Upper lobe of right lung (tissue), 1 donor: ENCODE data around the gene GABRR3. TPM values are rescaled to one million over a fixed set of nuclear protein-coding genes. Genes with fewer than 3 reads are reported as not detected.

ENCODE experiments used
- ATAC-seq: fragments of 200-7000 bp; cut with Tn5 transposase; one replicate; pipeline ENCODE4 v1.9.1; 2020; ENCODE audit warnings: mild to moderate bottlenecking, moderate library complexity
- DNase-seq: peaks from one replicate; pipeline ENCODE4 v3.0.0-alpha.2; 2020
- H3K27ac ChIP-seq: fragments of 200-600 bp; one replicate; pipeline ENCODE4 v1.8.0; 2022
- H3K27me3 ChIP-seq: fragments of 200-600 bp; one replicate; pipeline ENCODE4 v1.8.0; 2022; ENCODE audit warnings: mild to moderate bottlenecking
- H3K36me3 ChIP-seq: fragments of 200-600 bp; one replicate; pipeline ENCODE4 v1.8.0; 2022
- H3K4me1 ChIP-seq: fragments of 200-600 bp; one replicate; pipeline ENCODE4 v1.8.0; 2022
- H3K4me3 ChIP-seq: fragments of 200-600 bp; one replicate; pipeline ENCODE4 v1.8.0; 2022; ENCODE audit warnings: mild to moderate bottlenecking
- H3K9me3 ChIP-seq: fragments of 200-600 bp; one replicate; pipeline ENCODE4 v1.8.0; 2022
- intact Hi-C: fragments of 100-400 bp; cut with DNase I; formaldehyde crosslinking; loops from one replicate; pipeline ENCODE4 v1.11.0; 2022
- total RNA-seq: library from RNA; stranded (reverse); fragmentation: NEBNext Ultra II Directional; extraction: Animal tissue kit (Norgen Biotek cat#: 25700); gene quantifications from one replicate; pipeline ENCODE4 v1.2.1, GENCODE V29; 2021
- TF ChIP-seq, protein P1 (sequence below): fragments of 200-600 bp; IDR thresholded peaks from one replicate; pipeline ENCODE4 v1.8.0; 2022; ENCODE audit warnings: antibody characterized with exemption
- donor health status: DM: no; HTN: yes; CAD: no; lungs with severe emphysema.

The GABRR3 gene
- total RNA-seq, 1 donor from 2014 or later = not detected

DNA sequence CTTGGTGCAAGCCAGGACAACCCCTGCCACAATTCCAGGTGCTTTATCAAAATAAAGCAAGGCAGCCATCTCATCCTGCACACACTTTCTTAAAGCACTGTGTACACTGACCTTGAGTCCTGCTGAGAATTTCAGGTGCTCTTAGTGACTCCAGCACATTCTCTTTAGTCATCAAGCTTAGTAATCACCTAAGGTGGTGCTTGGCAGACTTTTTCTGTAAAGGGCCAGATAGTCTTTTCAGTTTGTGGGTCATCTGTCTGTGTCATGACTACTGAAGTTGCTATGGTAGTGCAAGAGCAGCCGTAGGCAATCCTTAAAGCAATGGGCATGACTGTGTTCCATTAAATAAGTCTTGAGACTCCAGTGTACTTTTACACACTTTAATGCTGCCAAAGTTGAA is 99.3 kb downstream of the GABRR3 start:
- DNase-seq (no peak), ATAC-seq (no peak)
- no peaks in the 10 kb centered on the region for H3K27me3 ChIP-seq
- H3K9me3 ChIP-seq = no peaks in the 10 kb centered on the region
- no peaks in the 10 kb centered on the region for H3K4me1 ChIP-seq
- H3K27ac ChIP-seq = no peak overlapping the region
- TF ChIP-seq, protein P1, sequence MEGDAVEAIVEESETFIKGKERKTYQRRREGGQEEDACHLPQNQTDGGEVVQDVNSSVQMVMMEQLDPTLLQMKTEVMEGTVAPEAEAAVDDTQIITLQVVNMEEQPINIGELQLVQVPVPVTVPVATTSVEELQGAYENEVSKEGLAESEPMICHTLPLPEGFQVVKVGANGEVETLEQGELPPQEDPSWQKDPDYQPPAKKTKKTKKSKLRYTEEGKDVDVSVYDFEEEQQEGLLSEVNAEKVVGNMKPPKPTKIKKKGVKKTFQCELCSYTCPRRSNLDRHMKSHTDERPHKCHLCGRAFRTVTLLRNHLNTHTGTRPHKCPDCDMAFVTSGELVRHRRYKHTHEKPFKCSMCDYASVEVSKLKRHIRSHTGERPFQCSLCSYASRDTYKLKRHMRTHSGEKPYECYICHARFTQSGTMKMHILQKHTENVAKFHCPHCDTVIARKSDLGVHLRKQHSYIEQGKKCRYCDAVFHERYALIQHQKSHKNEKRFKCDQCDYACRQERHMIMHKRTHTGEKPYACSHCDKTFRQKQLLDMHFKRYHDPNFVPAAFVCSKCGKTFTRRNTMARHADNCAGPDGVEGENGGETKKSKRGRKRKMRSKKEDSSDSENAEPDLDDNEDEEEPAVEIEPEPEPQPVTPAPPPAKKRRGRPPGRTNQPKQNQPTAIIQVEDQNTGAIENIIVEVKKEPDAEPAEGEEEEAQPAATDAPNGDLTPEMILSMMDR = no peak
- H3K36me3 ChIP-seq = peaks cover 48% of the 10 kb centered on the region
- H3K4me3 ChIP-seq = no peak overlapping the region
- intact Hi-C loops = no loop called here

Other genes with a start within 250 kb of the GABRR3 start
- gene CRYBG3, start 213.3 kb downstream of the GABRR3 start, total RNA-seq = 25.5 TPM
- gene RIOX2, start 62.9 kb downstream of the GABRR3 start, total RNA-seq = 20.5 TPM
- gene OR5AC2, start 51.9 kb upstream of the GABRR3 start, total RNA-seq = not detected
- not detected for gene OR5H1, start 95.4 kb upstream of the GABRR3 start, total RNA-seq
- not detected for gene OR5H14, start 112.2 kb upstream of the GABRR3 start, total RNA-seq
- not detected for gene OR5H15, start 131.4 kb upstream of the GABRR3 start, total RNA-seq
- not detected for gene OR5H6, start 228.9 kb upstream of the GABRR3 start, total RNA-seq
- not detected for gene OR5H2, start 247.2 kb upstream of the GABRR3 start, total RNA-seq